ENCODE results near the gene ARL6IP5.

Gene ARL6IP5

DNA sequence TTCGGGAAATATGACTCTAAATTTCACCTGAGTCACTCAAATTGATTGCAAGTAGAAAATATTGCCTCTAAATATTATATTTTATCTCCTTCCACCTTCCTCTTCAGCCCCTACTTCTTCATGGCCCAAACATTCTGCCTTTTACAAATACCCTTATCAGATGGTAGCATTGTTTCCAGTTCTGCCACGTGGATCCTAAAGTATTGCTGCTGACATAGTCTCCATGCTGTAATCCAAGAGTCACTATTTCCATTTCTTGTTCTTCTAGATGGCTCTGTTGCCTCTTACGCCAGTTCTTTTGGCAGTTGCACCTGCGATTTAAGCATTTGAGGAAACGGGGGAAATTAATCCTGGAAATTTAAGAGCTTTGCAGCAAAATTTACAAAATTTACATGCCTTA lies 24.1 kb downstream of the ARL6IP5 start:
- intact Hi-C loops (cut with DNase I; ENCODE audit: low total_unique reads): no loop called here
- DNase-seq: no peak

DNA sequence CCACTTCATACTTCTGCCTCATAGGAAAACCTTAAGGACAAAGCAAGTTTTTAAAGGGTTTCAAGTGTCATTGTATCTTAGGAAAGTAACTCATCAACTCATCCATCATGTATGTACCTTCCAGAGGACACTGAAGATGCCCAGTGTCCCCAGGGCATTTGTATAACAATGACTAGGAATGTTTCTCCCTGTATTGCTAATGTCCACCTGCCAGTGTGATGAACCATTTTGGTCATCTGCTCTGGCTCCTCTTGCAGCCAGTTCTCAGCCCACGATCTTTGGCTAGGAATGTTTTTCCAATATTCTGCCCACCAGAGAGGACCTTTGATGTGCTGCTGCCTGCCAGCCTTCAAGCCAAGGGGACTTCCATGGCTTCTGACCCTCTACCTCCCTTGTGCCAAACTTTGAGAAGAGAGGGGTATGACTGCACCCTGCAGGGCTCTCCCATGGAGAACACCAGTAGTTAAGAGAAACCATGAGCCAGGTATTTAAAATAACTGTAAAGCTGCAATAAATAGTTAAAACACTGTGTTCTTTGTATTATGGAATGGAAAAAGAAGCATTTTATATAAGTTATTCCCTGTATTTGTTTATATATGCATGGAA lies 26.3 kb downstream of the ARL6IP5 start:
- no peak overlapping the region for H3K27ac ChIP-seq
- no peak for DNase-seq
- no peak overlapping the region for H3K4me3 ChIP-seq

More for the DNA sequence above, 24.1 kb downstream of the ARL6IP5 start:
- TF ChIP-seq, protein P1, sequence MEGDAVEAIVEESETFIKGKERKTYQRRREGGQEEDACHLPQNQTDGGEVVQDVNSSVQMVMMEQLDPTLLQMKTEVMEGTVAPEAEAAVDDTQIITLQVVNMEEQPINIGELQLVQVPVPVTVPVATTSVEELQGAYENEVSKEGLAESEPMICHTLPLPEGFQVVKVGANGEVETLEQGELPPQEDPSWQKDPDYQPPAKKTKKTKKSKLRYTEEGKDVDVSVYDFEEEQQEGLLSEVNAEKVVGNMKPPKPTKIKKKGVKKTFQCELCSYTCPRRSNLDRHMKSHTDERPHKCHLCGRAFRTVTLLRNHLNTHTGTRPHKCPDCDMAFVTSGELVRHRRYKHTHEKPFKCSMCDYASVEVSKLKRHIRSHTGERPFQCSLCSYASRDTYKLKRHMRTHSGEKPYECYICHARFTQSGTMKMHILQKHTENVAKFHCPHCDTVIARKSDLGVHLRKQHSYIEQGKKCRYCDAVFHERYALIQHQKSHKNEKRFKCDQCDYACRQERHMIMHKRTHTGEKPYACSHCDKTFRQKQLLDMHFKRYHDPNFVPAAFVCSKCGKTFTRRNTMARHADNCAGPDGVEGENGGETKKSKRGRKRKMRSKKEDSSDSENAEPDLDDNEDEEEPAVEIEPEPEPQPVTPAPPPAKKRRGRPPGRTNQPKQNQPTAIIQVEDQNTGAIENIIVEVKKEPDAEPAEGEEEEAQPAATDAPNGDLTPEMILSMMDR (IDR thresholded peaks at IDR 0.05): no peak
- peaks cover 2 to 21% (median 10%) of the 10 kb centered on the region in 3 donors for H3K36me3 ChIP-seq
- no peaks in the 10 kb centered on the region for H3K9me3 ChIP-seq
- H3K27me3 ChIP-seq: no peaks in the 10 kb centered on the region
- H3K4me3 ChIP-seq: no peak overlapping the region
- no peak overlapping the region for H3K27ac ChIP-seq
- H3K4me1 ChIP-seq: peaks cover 0 to 16% (median 6%) of the 10 kb centered on the region in 4 donors

DNA sequence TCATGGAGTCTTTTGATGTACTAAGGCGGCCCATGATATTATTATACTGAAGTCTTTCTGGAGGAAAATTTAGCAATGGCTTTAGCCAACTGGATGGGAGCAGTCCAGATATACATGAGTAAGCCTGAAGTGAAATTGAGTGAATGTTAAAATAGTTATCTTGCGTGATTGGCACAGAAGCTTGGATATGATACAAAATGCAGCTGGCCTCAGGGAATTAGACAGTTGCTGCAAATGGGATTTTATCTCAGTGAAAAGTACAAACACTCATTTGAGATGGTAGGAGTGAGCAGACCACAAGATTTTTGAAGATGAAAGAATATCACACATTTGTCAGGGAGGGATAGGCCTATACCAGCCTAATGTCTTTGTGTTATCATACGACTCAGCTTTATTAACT lies 28.8 kb downstream of the ARL6IP5 start:
- H3K4me3 ChIP-seq: no peak overlapping the region
- H3K27me3 ChIP-seq: no peaks in the 10 kb centered on the region
- TF ChIP-seq, protein P1 (IDR thresholded peaks at IDR 0.05): no peak
- intact Hi-C loops (cut with DNase I; ENCODE audit: low total_unique reads): no loop called here
- no peak overlapping the region for H3K27ac ChIP-seq
- no peaks in the 10 kb centered on the region for H3K36me3 ChIP-seq
- H3K9me3 ChIP-seq: no peaks in the 10 kb centered on the region
- DNase-seq: no peak
- no peaks in the 10 kb centered on the region for H3K4me1 ChIP-seq

More for the DNA sequence above, 26.3 kb downstream of the ARL6IP5 start:
- no peaks in the 10 kb centered on the region for H3K27me3 ChIP-seq
- peaks cover 0 to 4% (median 2%) of the 10 kb centered on the region in 4 donors for H3K4me1 ChIP-seq
- H3K9me3 ChIP-seq: no peaks in the 10 kb centered on the region
- peaks cover 0 to 2% (median 0%) of the 10 kb centered on the region in 3 donors for H3K36me3 ChIP-seq
- intact Hi-C loops (cut with DNase I; ENCODE audit: low total_unique reads): no loop called here
- TF ChIP-seq, protein P1 (IDR thresholded peaks at IDR 0.05): no peak

DNA sequence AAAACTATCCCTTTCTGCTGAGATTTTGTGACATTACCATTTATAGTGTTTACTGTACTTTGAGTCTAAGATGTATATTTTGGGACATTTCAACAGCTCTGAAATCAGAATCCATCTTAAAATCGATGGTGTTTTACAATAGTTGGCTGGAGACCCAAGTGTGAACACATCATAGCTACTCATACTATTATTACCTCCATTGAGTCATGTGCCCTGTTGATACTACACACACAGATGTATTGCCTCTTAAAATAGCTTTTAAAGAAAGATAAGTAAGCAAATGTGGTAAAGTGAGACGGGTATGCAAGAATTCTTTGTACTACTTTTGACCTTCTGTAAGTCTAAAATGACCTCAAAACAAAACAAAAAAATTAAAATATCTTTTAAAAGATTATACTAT lies 31.0 kb downstream of the ARL6IP5 start:
- intact Hi-C loops (cut with DNase I; ENCODE audit: low total_unique reads): no loop called here
- Histone ChIP-seq H3K9me3 (no peaks in the 10 kb centered on the region), H3K36me3 (no peaks in the 10 kb centered on the region), H3K27ac (no peak overlapping the region), H3K4me3 (no peak overlapping the region), H3K27me3 (no peaks in the 10 kb centered on the region), H3K4me1 (no peaks in the 10 kb centered on the region)
- DNase-seq: no peak
- TF ChIP-seq, protein P1 (IDR thresholded peaks at IDR 0.05): no peak

DNA sequence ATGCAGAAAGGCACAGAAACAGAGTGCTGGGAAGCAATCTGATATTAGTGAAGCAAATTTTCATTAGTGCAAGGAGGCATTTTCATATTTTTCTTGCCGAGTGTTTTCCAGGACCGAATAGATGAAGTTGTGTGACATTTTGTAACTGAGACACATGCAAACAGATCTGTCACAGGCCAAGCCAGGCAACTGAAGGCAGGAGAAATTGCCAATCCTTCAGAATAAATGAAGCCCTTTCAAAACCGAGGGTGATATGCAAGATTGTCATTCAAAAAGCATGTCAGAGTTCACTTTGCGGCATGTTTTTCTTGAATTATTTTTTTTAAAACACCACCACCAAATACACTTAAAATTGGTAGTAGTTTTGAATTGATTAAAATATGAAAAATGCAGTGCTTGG lies 31.4 kb downstream of the ARL6IP5 start:
- intact Hi-C loops (cut with DNase I; ENCODE audit: low total_unique reads): no loop called here

More for the DNA sequence above, 31.4 kb downstream of the ARL6IP5 start:
- Histone ChIP-seq H3K4me1 (peaks cover 0 to 2% (median 0%) of the 10 kb centered on the region in 4 donors), H3K27ac (no peak overlapping the region), H3K36me3 (no peaks in the 10 kb centered on the region), H3K27me3 (no peaks in the 10 kb centered on the region), H3K9me3 (no peaks in the 10 kb centered on the region), H3K4me3 (no peak overlapping the region)
- no peak for DNase-seq
- TF ChIP-seq, protein P1 (IDR thresholded peaks at IDR 0.05): no peak
